Measurements from ENCODE around the gene METTL25.

The METTL25 gene

GRCh38 chr12:82414926-82415325, 56.6 kb downstream of the METTL25 start:
- no peak for DNase-seq (ENCODE audit: extremely low read depth, low read depth)
- TF ChIP-seq CTCF (IDR thresholded peaks at IDR 0.05; ENCODE audit: low read depth, low read length, missing control alignments), result no peak
- H3K4me3 ChIP-seq (replicated peaks; ENCODE audit: low read depth, low read length), result no peak overlapping the region

GRCh38 chr12:82415402-82415801, 57.1 kb downstream of the METTL25 start:
- no peak overlapping the region for H3K4me3 ChIP-seq (replicated peaks; ENCODE audit: low read depth, low read length)
- DNase-seq (ENCODE audit: extremely low read depth, low read depth), result no peak

GRCh38 chr12:82425241-82425640, 66.9 kb downstream of the METTL25 start:
- peak; percentile 29 for DNase-seq (ENCODE audit: extremely low read depth, low read depth)
- TF ChIP-seq CTCF (IDR thresholded peaks at IDR 0.05; ENCODE audit: low read depth, low read length, missing control alignments), result no peak
- no peak overlapping the region for H3K4me3 ChIP-seq (replicated peaks; ENCODE audit: low read depth, low read length)

More at GRCh38 chr12:82415402-82415801, 57.1 kb downstream of the METTL25 start:
- no peak for TF ChIP-seq CTCF (IDR thresholded peaks at IDR 0.05; ENCODE audit: low read depth, low read length, missing control alignments)

- no peak for DNase-seq (ENCODE audit: extremely low read depth, low read depth)
- TF ChIP-seq CTCF (IDR thresholded peaks at IDR 0.05; ENCODE audit: low read depth, low read length, missing control alignments), result no peak
- no peak overlapping the region for H3K4me3 ChIP-seq (replicated peaks; ENCODE audit: low read depth, low read length)
These were observed 67.8 kb downstream of the METTL25 start for GRCh38 chr12:82426081-82426480.

GRCh38 chr12:82426586-82426985, 68.3 kb downstream of the METTL25 start:
- H3K4me3 ChIP-seq (replicated peaks; ENCODE audit: low read depth, low read length), result no peak overlapping the region
- no peak for DNase-seq (ENCODE audit: extremely low read depth, low read depth)
- no peak for TF ChIP-seq CTCF (IDR thresholded peaks at IDR 0.05; ENCODE audit: low read depth, low read length, missing control alignments)

GRCh38 chr12:82430541-82431145, 72.3 kb downstream of the METTL25 start:
- TF ChIP-seq CTCF (IDR thresholded peaks at IDR 0.05; ENCODE audit: low read depth, low read length, missing control alignments), result no peak
- no peak overlapping the region for H3K4me3 ChIP-seq (replicated peaks; ENCODE audit: low read depth, low read length)
- DNase-seq (ENCODE audit: extremely low read depth, low read depth), result no peak

GRCh38 chr12:82434392-82434911, 76.1 kb downstream of the METTL25 start:
- DNase-seq (ENCODE audit: extremely low read depth, low read depth), result no peak
- no peak for TF ChIP-seq CTCF (IDR thresholded peaks at IDR 0.05; ENCODE audit: low read depth, low read length, missing control alignments)
- no peak overlapping the region for H3K4me3 ChIP-seq (replicated peaks; ENCODE audit: low read depth, low read length)

All from HFF-Myc (cell line).